ENCODE results near the gene CNDP1. TPM values are rescaled to one million over a fixed set of nuclear protein-coding genes. Genes with fewer than 3 reads are reported as not detected.

The CNDP1 gene
- total and polyA plus RNA-seq, 2 experiments from 2014 or later: not detected

DNA sequence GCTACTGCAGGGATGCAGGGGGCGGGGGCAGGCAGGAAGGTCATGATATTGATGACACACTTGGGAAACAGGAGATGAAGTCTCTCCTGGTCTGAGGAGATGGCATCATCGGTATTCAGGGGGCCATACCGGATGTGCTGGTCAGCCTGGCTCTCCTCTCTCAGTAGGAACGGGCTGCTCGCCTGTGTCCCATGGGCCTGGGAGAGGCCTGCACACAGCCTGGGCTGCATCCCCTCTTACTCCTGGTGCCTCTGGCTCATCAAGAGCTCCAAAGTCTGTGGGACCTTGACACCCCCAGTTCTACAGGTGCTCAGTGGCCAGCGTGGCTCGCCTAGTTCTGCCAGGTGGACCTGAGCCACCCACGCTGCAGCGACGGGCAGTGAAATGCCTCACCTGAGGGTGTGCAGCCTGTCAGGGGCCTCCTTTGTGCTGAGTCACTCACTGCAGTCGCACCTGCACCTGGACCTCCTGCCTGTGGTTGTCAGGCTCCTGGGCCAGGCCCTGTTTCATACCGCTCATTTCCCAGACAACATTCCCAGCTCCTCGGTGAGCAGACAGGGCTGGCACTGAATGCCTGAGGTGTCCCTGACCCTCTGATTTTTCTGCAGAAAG is 18.6 kb upstream of the CNDP1 start:
- no peak for DNase-seq (ENCODE audit: low read depth in 1 of 2, low spot score in 1 of 2)
- H3K27me3 ChIP-seq: no peaks in the 10 kb centered on the region
- peaks cover 24% of the 10 kb centered on the region for H3K36me3 ChIP-seq
- no peak overlapping the region for H3K4me3 ChIP-seq
- H3K9me3 ChIP-seq (ENCODE audit: low read depth): no peaks in the 10 kb centered on the region
- no peaks in the 10 kb centered on the region for H3K4me1 ChIP-seq (ENCODE audit: low read depth)
- H3K27ac ChIP-seq: no peak overlapping the region
- TF ChIP-seq, protein P1, sequence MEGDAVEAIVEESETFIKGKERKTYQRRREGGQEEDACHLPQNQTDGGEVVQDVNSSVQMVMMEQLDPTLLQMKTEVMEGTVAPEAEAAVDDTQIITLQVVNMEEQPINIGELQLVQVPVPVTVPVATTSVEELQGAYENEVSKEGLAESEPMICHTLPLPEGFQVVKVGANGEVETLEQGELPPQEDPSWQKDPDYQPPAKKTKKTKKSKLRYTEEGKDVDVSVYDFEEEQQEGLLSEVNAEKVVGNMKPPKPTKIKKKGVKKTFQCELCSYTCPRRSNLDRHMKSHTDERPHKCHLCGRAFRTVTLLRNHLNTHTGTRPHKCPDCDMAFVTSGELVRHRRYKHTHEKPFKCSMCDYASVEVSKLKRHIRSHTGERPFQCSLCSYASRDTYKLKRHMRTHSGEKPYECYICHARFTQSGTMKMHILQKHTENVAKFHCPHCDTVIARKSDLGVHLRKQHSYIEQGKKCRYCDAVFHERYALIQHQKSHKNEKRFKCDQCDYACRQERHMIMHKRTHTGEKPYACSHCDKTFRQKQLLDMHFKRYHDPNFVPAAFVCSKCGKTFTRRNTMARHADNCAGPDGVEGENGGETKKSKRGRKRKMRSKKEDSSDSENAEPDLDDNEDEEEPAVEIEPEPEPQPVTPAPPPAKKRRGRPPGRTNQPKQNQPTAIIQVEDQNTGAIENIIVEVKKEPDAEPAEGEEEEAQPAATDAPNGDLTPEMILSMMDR (IDR thresholded peaks at IDR 0.05; ENCODE audit: low read depth, low read length): no peak

- no peak for DNase-seq (ENCODE audit: low read depth in 1 of 2, low spot score in 1 of 2)
- Histone ChIP-seq H3K4me1 (ENCODE audit: low read depth) (no peaks in the 10 kb centered on the region), H3K36me3 (peaks cover 24% of the 10 kb centered on the region), H3K27ac (no peak overlapping the region), H3K27me3 (no peaks in the 10 kb centered on the region), H3K9me3 (ENCODE audit: low read depth) (no peaks in the 10 kb centered on the region), H3K4me3 (no peak overlapping the region)
- TF ChIP-seq, protein P1 (IDR thresholded peaks at IDR 0.05; ENCODE audit: low read depth, low read length): no peak
These were observed 17.7 kb upstream of the CNDP1 start for GRCh38 chr18:74516271-74517235.

DNA sequence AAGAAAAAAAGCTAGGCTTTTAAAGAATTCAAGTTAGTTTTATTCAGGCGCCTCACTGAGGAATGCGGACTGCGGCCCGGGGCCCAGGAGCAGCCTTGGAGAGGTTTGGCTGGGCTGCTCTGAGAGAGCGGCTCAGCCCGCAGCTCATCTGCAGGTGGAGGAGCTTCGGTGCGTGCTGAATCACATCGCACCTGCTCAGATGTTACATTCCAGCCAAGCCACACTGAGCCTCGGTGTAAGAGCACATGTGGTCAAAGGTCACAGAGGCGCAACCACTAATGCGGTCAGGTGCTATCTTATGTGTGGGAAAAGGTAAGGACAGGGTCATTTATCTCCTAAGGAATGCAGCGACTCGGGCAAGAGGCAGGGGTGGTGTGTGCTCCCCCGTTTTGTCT is 17.1 kb upstream of the CNDP1 start:
- H3K4me3 ChIP-seq: no peak overlapping the region
- no peak for DNase-seq (ENCODE audit: low read depth in 1 of 2, low spot score in 1 of 2)
- H3K27me3 ChIP-seq: no peaks in the 10 kb centered on the region
- no peak overlapping the region for H3K27ac ChIP-seq
- no peaks in the 10 kb centered on the region for H3K9me3 ChIP-seq (ENCODE audit: low read depth)
- TF ChIP-seq, protein P1 (IDR thresholded peaks at IDR 0.05; ENCODE audit: low read depth, low read length): no peak
- H3K4me1 ChIP-seq (ENCODE audit: low read depth): no peaks in the 10 kb centered on the region
- peaks cover 24% of the 10 kb centered on the region for H3K36me3 ChIP-seq

GRCh38 chr18:74518456-74519295 is 15.6 kb upstream of the CNDP1 start:
- H3K9me3 ChIP-seq (ENCODE audit: low read depth): no peaks in the 10 kb centered on the region
- no peaks in the 10 kb centered on the region for H3K4me1 ChIP-seq (ENCODE audit: low read depth)
- H3K27ac ChIP-seq: no peak overlapping the region
- H3K27me3 ChIP-seq: no peaks in the 10 kb centered on the region
- no peak overlapping the region for H3K4me3 ChIP-seq
- H3K36me3 ChIP-seq: peaks cover 20% of the 10 kb centered on the region
- no peak for DNase-seq (ENCODE audit: low read depth in 1 of 2, low spot score in 1 of 2)
- TF ChIP-seq, protein P1 (IDR thresholded peaks at IDR 0.05; ENCODE audit: low read depth, low read length): no peak

- Histone ChIP-seq H3K9me3 (ENCODE audit: low read depth) (no peaks in the 10 kb centered on the region), H3K27ac (no peak overlapping the region), H3K4me3 (no peak overlapping the region), H3K27me3 (no peaks in the 10 kb centered on the region), H3K36me3 (peaks cover 18% of the 10 kb centered on the region), H3K4me1 (ENCODE audit: low read depth) (no peaks in the 10 kb centered on the region)
- TF ChIP-seq, protein P1 (IDR thresholded peaks at IDR 0.05; ENCODE audit: low read depth, low read length): no peak
- DNase-seq (ENCODE audit: low read depth in 1 of 2, low spot score in 1 of 2): no peak
These were observed 14.8 kb upstream of the CNDP1 start for GRCh38 chr18:74519320-74520095.

All from cardiac muscle cell (in vitro differentiated cells and primary cell).